ENCODE measurements around the gene HS3ST4.

Gene HS3ST4

DNA sequence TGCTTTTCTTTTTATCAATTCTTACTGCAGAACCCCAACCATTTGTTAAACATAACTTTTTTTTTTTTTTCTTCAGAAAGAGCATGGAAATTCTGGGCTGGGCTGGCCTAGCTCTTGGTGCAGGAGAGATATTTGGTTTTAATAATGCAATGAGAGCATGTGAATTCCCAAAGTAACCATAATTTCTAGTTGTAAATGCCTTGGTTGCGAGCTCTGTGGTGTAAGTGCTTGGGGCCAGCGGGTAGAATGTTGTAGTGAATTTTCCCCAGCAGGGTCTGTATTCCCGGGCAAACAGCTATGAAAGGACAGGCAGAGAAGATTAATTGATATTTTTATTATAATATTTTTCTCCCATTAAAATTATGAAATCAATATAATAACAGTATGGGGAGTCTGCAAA, 465.6 kb downstream of the HS3ST4 start:
- DNase-seq (ENCODE audit: low read depth, low spot score), result no peak
- no peak overlapping the region for H3K4me3 ChIP-seq (ENCODE audit: low read depth, low read length)
- in situ Hi-C loops (cut with HindIII; ENCODE audit: low sequenced_read_pairs), result no loop called here
- TF ChIP-seq, protein P1, sequence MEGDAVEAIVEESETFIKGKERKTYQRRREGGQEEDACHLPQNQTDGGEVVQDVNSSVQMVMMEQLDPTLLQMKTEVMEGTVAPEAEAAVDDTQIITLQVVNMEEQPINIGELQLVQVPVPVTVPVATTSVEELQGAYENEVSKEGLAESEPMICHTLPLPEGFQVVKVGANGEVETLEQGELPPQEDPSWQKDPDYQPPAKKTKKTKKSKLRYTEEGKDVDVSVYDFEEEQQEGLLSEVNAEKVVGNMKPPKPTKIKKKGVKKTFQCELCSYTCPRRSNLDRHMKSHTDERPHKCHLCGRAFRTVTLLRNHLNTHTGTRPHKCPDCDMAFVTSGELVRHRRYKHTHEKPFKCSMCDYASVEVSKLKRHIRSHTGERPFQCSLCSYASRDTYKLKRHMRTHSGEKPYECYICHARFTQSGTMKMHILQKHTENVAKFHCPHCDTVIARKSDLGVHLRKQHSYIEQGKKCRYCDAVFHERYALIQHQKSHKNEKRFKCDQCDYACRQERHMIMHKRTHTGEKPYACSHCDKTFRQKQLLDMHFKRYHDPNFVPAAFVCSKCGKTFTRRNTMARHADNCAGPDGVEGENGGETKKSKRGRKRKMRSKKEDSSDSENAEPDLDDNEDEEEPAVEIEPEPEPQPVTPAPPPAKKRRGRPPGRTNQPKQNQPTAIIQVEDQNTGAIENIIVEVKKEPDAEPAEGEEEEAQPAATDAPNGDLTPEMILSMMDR (IDR thresholded peaks at IDR 0.05; ENCODE audit: low read depth, low read length), result no peak

DNA sequence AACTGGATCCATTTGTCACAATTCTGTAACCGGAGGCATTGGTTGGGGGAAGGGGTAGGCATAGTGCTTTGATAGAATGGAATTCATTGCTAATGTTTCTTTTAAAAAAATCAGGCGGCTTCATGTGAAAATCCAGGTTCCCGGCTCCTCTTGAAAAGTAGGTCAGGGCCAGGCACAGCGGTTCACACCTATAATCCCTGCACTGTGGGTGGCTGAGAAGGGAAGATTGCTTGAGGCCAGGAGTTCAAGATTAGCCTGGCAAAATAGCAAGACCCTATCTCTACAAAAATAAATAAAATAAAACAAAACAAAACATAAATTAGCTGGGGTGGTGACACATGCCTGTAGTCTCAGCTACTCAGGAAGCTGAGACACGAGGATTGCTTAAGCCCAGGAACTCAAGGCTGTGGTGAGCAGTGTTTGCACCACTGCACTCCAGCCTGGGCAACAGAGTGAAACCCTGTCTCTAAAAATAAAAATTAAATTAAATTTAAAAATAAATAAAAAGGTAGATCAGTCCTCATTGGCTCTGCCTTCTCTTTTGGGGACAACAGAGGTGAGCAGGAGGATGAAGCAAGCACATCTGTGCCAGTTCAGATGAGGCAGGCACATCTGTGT, 466.5 kb downstream of the HS3ST4 start:
- no peak overlapping the region for H3K4me3 ChIP-seq (ENCODE audit: low read depth, low read length)

DNA sequence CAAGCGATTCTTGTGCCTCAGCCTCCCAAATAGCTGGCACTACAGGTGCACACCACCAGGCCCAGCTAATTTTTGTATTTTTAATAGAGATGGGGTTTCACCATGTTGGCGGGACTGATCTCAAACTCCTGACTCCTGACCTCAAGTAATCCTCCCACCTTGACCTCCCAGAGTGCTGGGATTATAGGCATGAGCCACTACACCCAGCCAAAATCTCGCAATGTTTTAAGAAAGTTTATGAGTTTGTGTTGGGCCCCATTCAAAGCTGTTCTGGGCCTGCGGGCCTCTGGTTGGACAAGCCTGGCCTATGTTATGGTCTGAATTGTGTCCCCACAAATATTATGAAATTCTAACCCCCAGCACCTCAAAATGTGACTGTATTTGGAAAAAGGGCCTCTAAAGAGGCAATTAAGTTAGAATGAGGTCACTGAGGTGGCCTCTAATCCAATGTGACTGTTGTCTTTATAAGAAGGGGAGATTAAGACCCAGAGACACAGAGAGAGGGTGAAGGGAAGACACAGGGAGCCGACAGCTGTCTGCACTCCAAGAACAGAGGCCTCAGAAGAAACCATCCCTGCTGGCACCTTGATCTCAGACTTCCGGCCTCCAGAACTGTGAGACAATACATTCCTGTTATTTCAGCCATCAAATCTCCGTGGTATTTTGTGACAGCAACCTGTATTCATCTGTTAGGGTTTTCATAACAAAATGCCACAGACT, 469.9 kb downstream of the HS3ST4 start:
- H3K4me3 ChIP-seq (ENCODE audit: low read depth, low read length), result no peak overlapping the region
- in situ Hi-C loops (cut with HindIII; ENCODE audit: low sequenced_read_pairs), result no loop called here
- DNase-seq (ENCODE audit: low read depth, low spot score), result no peak
- TF ChIP-seq, protein P1 (IDR thresholded peaks at IDR 0.05; ENCODE audit: low read depth, low read length), result no peak

More for the DNA sequence above, 466.5 kb downstream of the HS3ST4 start:
- in situ Hi-C loops (cut with HindIII; ENCODE audit: low sequenced_read_pairs), result no loop called here
- no peak for DNase-seq (ENCODE audit: low read depth, low spot score)
- TF ChIP-seq, protein P1 (IDR thresholded peaks at IDR 0.05; ENCODE audit: low read depth, low read length), result no peak

DNA sequence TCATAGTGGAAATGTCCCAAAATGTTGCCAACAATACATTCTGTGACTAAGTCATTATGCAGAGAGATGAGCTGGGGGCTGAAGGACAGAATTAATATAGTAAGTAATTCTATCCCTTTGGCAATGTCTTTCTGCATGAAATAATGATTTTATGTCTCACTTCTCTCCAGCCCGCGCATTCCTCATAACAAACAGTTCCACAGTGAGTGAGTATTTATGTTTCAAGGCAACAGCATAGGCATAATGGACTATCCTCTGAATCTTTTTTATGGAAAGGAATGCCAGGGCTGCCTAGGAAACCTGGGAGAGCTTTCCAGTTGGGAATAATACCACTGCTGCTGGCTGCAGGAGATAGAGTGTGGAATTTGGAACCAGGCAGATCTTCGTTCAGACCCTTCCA, 477.7 kb downstream of the HS3ST4 start:
- no peak overlapping the region for H3K4me3 ChIP-seq (ENCODE audit: low read depth, low read length)
- in situ Hi-C loops (cut with HindIII; ENCODE audit: low sequenced_read_pairs), result no loop called here
- DNase-seq (ENCODE audit: low read depth, low spot score), result no peak
- TF ChIP-seq, protein P1 (IDR thresholded peaks at IDR 0.05; ENCODE audit: low read depth, low read length), result no peak

DNA sequence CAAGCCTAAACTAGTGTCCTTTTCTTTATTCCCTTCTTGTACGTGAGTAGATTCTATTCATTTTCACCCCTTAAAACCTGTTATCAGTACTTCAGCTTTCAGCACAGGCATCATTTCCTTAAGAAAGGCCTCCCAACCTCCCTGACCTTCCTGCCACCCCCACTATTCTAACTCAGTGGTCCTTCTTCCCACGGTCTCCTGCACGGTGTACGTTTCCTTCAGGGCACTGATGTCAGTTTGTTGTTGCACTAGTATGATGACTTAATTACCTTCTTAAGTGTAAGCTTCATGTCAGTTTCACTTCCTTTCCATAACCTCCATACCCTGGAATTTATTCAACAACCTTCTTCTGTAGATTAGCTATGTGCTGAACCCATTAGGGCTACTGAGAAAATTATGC, 484.2 kb downstream of the HS3ST4 start:
- DNase-seq (ENCODE audit: low read depth, low spot score), result no peak
- no peak overlapping the region for H3K4me3 ChIP-seq (ENCODE audit: low read depth, low read length)
- in situ Hi-C loops (cut with HindIII; ENCODE audit: low sequenced_read_pairs), result no loop called here
- TF ChIP-seq, protein P1 (IDR thresholded peaks at IDR 0.05; ENCODE audit: low read depth, low read length), result no peak

DNA sequence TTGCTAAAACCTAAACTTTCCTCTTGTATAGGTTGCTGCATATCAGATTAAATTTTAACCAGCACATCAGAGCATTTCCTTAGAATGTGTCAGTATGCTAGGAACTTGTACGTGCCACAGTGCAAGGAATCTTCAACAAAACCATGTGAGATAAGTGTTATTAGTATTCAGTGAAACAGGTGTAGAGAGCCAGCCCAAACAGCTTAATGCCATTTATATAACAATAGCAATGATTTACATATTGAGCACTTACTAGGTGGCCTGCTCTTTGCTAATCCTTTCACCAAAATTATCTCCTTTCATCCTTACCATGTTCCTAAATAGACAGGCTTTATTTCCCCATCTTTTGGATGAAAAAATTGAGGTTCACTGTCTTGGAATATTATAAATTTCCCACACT, 485.7 kb downstream of the HS3ST4 start:
- no peak for DNase-seq (ENCODE audit: low read depth, low spot score)
- TF ChIP-seq, protein P1 (IDR thresholded peaks at IDR 0.05; ENCODE audit: low read depth, low read length), result no peak
- in situ Hi-C loops (cut with HindIII; ENCODE audit: low sequenced_read_pairs), result no loop called here
- no peak overlapping the region for H3K4me3 ChIP-seq (ENCODE audit: low read depth, low read length)

Data from astrocyte of the spinal cord (primary cell).